ENCODE results near the gene SLC25A12. TPM values are rescaled to one million over a fixed set of nuclear protein-coding genes. Genes with fewer than 3 reads are reported as not detected.

Gene SLC25A12
- total and polyA plus RNA-seq, 9 of the 15 experiments (the other 6 are each of a cell fraction or from before 2014, with no cell fraction given) = 13.5 to 36.5 (median 21.7) TPM

DNA sequence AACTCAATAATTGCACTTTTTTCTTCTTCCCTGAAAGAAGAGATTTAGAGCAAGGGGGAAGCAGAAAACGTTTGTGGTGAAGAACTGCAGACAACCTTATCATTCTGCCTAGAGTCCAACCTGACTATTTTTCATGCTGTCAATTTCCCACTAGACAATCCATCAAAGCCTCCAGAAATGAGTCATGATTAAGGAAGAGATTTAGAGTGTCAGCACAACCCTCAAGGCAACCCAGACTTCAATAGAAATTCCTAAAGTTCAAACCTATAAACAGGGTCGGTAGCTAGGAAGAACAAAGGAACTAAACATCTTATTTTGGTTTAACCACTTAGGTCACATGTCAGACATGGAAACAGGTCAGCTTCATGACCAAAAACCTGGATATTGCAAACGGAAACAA lies 86.9 kb downstream of the SLC25A12 start (continued):
- TF ChIP-seq TSHZ1 (CRISPR knock-in tag; IDR thresholded peaks at IDR 0.05) (peak; percentile 55; the same call in 1 of the 2 replicates), ATF3 (IDR thresholded peaks at IDR 0.05) (peak; percentile 56; the same call in 1 of the 2 replicates), ATF3 (CRISPR knock-in tag; conservative IDR thresholded peaks at IDR 0.05) (no peak; the same call in 1 of the 2 replicates), CTCFL (IDR thresholded peaks at IDR 0.05; ENCODE audit: borderline replicate concordance, insufficient read depth, low read depth, low read length, poor library complexity, severe bottlenecking) (no peak), DDX20 (tag; IDR thresholded peaks at IDR 0.05; ENCODE audit: low read depth) (no peak), ARID1B (IDR thresholded peaks at IDR 0.05) (peak; percentile 28; the same call in 1 of the 2 replicates), ZNF174 (CRISPR knock-in tag; IDR thresholded peaks at IDR 0.05) (no peak), RCOR1 (IDR thresholded peaks at IDR 0.05; ENCODE audit: borderline replicate concordance in 1 of 2, low read depth in 2 of 2, low read length in 2 of 2) (0 out of 4 replicates have a peak, but pooled peaks of 1 of the 2 experiments have one; percentile 22), ZBTB49 (CRISPR knock-in tag; IDR thresholded peaks at IDR 0.05; ENCODE audit: borderline replicate concordance) (no peak)
- TF ChIP-seq, protein P1, sequence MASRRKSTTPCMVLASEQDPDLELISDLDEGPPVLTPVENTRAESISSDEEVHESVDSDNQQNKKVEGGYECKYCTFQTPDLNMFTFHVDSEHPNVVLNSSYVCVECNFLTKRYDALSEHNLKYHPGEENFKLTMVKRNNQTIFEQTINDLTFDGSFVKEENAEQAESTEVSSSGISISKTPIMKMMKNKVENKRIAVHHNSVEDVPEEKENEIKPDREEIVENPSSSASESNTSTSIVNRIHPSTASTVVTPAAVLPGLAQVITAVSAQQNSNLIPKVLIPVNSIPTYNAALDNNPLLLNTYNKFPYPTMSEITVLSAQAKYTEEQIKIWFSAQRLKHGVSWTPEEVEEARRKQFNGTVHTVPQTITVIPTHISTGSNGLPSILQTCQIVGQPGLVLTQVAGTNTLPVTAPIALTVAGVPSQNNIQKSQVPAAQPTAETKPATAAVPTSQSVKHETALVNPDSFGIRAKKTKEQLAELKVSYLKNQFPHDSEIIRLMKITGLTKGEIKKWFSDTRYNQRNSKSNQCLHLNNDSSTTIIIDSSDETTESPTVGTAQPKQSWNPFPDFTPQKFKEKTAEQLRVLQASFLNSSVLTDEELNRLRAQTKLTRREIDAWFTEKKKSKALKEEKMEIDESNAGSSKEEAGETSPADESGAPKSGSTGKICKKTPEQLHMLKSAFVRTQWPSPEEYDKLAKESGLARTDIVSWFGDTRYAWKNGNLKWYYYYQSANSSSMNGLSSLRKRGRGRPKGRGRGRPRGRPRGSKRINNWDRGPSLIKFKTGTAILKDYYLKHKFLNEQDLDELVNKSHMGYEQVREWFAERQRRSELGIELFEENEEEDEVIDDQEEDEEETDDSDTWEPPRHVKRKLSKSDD (conservative IDR thresholded peaks at IDR 0.05; ENCODE audit: low read length) = no peak
- TF ChIP-seq, protein P2, sequence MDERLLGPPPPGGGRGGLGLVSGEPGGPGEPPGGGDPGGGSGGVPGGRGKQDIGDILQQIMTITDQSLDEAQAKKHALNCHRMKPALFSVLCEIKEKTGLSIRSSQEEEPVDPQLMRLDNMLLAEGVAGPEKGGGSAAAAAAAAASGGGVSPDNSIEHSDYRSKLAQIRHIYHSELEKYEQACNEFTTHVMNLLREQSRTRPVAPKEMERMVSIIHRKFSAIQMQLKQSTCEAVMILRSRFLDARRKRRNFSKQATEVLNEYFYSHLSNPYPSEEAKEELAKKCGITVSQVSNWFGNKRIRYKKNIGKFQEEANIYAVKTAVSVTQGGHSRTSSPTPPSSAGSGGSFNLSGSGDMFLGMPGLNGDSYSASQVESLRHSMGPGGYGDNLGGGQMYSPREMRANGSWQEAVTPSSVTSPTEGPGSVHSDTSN (CRISPR knock-in tag; IDR thresholded peaks at IDR 0.05; ENCODE audit: low read depth) = no peak
- TF ChIP-seq, protein P2 (tag; conservative IDR thresholded peaks at IDR 0.05; ENCODE audit: low read depth) = peak; percentile 91

Measured in K562 (cell line).